Superior temporal gyrus (tissue), 1 donor: ENCODE data around the gene RCVRN.
A peak's percentile ranks its signal among the peaks of the same experiment; 100 is the strongest.

Experiments
- DNase-seq: peaks from one replicate; pipeline ENCODE4 v3.0.0-alpha.2; 2016; ENCODE audit errors: extremely low spot score

RCVRN gene

DNA sequence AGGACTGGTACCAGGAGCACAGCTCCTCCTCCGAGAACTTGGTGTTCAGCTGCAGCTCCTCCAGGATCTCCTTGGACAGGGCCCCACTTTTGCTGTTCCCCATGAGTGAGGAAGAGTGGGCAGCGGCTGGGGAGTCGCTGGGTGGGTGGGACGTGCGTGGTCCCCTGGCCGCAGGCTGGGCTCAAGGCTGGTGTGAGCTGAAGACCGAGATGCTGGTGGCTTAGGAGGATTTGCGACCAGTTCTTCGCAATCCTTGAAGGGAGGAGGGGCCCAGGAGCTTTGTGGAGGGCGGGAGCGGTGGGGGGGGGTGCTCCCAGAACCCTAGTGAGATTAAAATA lies at the start of gene RCVRN:
Gene RCVRN (minus strand): TSS at position 194 of the 338 bp plus-strand sequence. CDS start 91 bp downstream, at position 103.
- no peak for DNase-seq

DNA sequence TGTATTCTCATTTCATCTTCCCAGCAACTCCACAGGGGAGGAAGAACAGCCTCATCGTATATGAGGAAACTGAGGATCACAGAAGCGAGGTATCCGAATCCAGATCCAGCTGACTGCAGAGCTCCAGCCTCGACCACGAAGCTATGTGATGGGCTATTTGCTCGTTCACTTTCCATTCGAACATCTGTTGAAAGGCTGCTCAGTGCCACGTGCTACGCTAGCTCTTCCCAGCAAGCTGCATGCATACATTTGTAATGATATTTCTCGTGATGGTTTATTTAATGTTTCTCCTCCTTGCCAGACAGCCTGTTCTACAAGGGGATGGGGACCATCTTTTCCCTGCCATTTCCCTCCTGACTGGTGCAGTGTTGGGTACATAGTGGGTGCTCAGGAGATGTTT lies 48.4 kb upstream of the RCVRN start:
- DNase-seq = no peak

DNA sequence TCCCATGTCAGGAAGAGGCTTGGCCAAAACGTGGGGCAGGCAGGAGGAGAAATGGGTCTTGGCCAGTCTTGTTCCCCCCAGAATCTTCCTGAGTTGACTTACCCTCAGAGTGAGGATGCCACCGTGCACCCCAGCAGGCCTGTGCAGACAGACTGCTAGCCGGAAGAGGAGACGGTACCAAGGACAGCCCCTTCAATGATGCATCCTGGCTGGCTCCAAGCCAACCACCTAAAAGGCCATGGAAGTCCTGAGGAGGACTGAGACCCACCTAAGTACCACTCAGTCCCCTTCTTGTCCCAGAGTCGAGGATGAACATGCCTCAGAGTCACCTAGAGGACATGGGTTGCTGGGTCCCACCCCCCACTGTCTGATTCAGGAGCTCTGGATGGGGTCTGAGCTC lies 46.7 kb upstream of the RCVRN start:
- no peak for DNase-seq

DNA sequence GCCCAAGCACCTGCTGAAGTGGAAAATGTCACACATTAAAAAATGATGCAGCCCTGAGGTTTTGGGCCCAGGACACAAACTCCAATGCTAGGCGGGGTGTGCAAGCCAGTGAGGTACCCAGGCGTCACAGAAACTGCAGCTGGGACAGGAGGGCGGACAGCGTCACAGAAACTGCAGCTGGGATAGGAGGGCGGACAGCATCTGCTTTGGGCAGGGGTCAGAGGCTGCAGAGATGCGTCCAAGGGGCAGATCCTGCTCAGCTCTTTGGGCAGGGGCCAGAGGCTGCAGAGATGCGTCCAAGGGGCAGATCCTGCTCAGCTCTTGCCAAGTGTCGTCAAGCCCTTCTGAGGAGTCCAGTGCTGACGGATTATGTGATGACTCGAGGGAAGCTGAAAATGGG lies 43.9 kb upstream of the RCVRN start:
- no peak for DNase-seq

DNA sequence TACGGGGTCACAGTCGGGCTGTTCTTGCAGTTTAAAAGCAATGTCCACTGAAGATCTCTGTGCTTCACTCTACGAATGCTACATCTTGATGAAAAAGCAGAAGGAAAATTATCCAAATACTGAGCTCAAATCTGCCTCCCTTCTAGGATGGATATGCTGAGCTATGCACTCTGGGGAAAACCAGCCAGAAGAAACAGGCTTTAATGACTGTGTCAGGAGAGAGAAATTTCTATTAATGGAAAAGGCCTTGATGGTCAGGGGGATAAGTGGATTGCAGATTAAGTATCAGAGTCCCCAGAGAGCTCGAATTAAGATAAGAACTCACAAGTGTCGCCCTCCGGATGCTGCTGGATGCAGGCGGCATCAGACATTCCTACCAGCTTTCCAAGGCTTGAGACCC lies 39.6 kb upstream of the RCVRN start:
- no peak for DNase-seq

DNA sequence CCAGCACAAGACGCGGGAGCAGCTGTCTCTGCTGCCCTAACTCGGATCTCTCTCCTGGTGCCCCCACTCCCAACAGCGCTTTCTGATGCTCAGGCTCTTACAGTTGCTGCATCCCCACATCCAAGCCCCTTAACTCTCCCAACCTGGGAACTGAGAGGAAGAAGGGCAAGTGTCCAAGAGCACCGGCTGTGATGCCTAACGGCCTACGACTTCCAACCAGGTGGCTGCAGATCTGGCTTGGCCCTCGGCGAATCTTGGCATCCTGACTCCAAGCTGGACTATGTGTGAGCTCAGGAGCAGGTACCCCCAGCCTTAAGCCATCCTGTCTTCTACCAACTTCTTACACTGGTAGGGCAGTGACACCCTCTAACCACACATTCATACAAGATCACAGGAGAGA lies 38.3 kb upstream of the RCVRN start:
- no peak for DNase-seq

DNA sequence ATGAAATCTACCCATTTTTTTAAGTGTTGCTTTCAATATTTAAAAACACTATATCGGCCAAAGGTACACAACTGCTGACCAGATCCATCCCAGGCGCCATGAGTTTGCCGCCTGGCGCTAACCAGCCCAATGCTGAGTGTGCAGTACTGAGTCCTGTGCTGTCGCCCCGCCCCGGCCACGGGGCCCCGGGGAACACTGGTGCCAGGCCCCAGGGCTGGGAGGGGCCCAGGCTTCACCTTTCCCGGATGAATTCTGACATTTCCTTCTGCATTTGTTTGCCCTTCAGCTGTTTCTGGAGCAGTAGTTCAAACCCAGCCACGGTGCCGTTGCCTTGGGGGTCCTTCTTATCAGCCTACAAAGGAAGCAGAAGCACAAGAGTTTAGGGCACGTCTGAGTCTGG lies 37.8 kb upstream of the RCVRN start:
- no peak for DNase-seq

DNA sequence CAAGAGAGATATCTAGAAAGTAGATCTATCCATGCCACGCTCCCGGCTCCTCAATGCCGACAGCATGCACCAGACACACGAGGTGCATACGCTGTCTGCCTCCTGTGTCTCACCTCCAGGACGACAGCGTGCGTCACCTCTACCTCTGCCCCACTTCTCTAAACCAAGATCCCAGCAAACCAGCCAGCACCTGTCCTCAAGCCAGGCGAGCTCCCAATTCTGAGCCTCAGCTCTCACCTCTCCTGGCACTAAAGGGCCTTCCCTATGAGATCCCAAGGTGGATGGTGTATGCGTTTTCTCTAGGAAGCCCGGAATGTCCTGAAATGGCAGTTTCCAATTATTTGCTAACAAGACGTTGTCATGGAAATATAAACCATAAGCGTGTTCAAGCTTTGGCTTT lies 36.2 kb upstream of the RCVRN start:
- DNase-seq = no peak

DNA sequence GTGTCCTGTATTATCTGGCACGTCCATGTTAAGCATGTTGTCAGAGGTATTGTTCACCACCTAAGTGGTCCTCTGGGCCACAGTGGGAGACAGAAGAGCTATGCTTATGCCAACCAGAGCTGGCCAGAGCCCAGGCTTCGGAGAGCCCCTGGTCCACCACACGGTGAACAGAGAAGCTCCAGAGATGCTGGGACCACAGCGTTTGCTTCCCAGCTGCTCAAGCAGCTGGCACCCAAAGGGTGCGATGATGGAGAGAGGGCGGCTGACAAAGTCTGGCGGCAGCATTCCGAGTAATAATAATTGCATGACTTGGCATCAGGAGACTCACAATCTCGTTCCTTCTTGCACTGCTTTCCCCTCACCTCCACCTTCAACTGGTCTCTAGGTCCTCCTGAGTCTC lies 35.8 kb upstream of the RCVRN start:
- DNase-seq = no peak

DNA sequence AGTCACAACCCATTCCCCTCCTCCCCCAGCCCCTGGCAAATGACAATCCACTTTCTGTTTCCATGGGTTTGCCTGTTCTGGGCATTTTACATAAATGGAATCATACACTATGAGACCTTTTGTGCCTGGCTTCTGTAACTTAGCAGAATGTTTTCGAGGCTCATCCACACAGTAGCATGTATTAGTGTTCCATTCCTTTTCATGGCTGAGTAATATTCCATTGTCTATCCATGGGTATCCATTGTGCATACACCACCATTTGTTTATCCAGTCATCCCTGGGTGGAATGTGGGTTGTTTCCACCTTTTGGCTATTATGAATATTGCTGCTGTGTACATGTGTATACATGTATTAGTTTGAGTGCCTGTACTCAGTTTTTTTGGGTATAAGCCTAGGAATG lies 33.7 kb upstream of the RCVRN start:
- DNase-seq = no peak

DNA sequence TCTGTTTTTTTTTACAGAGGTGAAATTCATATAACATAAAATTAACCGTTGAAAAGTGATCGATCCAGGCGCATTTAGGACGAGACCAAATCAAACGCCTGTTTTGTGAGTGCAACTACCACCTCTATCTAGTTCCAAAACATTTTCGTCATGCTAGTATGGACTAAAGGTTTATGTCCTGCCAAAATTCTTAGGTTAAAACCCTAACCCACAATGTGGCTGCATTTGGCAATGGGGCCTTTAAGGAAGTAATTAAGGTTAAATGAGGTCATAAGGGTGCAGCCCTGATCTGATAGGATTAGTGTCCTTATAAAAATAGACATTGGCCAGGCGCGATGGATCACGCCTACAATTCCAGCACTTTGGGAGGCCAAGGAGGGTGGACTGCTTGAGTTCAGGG lies 32.8 kb upstream of the RCVRN start:
- no peak for DNase-seq

DNA sequence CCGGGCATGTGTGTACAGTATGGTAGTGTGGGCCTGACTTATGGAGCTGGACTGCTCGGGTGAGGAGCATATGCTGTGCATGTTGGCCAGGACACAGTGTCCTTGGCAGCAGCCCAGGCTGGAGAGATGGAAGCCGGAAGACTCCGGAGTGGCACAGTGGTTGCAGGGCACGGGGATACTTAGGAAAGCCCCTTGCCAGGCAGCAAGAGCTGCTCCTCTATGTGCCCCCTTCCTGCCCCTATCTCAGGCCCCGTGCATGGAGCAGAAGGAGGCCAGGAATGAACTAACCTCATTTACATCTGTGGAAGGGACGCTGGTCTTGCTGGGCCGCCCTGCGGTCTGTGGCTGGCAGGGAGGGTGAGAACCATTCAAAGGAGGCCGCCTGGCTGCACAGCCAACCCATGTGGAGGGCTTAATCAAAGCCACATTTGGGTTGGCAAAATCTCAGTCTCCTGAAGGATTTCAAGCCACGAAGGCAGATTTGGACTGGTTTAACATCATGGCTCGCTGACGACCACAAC lies 32.2 kb upstream of the RCVRN start:
- DNase-seq = peak; percentile 68

DNA sequence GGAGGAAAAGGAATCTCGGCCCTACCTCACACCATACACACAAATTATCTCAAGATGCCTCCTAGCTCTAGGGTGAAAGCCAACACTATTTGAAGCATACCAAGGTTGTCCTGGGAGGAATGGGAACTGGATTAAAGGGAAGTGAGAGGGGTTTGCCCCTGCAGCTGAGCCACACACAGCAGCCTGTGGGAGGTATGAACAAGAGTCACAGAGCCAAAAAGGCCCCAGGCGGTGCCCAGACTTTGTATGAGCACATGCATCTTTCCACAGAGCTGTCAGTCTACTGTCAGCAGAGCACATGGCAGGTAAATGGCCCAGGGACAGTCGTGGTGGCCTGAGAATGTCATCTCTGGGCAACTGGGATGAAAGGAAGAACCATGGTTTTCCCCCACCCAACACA lies 31.0 kb upstream of the RCVRN start:
- DNase-seq = no peak

DNA sequence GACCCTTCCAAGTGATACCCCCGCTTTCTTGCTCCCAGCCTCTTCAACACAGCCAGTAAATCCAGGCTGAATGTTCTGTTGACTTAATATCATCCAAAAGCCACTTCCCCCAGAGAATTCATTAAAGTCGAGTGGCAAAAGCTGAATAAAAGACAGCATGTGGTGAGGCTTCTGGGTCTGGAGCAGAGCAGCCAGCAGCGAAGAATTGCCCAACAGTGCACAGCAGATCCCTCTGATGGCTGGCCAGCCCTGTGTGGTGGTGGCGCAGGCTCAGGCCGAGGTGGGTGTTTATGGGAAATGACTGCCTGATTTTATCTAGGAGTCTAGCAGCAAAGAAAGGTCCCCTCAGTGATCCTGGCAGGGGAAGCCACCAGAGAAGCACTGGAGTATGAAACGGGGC lies 30.3 kb upstream of the RCVRN start:
- no peak for DNase-seq

DNA sequence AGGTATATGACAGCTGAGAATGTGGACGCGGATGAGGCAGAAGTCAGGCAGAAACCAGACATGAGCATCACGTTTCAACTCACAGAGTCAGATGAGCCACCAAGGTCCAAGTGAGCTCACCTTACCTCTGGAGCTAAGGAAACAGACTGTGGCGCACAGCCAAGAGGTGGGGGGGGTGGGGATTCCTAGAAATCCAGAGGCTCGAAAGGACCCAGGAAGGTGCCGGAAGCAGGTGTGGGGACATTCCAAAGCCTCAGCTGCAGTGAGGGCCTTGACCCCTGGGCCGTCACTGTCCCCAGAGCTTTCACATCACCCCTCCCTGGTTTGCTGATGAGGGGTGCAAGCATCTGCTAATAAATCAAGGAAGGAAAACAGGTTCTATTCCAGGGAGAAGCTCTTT lies 29.3 kb upstream of the RCVRN start:
- no peak for DNase-seq

DNA sequence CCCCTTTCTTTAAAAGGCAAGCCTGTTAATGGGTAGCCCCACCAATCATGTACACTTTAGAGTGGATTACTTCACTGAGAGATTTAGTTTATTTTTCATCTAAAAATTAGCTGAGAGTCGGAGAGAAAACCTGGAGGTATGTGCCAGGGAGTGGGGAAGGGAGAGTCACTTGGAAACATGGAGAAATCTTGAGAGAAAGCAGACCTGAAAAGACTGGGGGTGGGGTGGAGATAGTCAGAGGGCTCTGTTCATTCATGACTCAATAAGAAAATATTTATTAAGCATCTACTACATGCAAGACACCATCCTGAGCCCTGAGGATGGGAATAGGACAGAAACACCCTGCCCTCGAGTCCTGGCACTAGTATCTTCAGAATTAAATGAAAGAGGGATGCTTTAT lies 27.4 kb upstream of the RCVRN start:
- DNase-seq = no peak

DNA sequence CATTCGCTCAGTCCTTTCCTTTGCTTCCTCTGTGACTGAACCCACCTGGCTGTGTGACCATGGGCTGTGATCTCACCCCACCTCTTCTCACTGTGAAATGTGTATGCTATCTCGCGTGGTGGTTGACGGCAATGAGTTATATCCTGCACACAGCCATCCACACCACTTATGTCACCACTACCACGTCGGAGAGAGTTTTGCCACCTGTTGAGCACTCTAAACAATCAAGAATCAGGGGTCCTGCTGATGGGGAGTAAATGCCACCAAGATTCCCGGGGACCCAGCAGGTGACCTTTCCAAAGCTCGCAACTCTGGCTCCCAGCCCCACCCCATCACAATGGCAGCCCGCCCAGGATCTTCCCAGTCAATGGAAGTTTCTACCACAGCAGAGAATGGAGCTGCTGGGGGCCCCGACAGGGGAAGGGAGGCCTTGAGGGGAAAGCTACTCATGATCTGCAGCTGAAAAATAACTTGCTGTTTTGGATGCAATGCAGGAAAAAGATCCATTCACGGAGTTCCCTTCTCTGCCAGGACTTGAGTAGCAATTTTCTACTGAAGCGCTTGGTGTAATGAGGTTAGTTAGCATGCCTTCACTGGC lies 26.2 kb upstream of the RCVRN start:
- DNase-seq = no peak

DNA sequence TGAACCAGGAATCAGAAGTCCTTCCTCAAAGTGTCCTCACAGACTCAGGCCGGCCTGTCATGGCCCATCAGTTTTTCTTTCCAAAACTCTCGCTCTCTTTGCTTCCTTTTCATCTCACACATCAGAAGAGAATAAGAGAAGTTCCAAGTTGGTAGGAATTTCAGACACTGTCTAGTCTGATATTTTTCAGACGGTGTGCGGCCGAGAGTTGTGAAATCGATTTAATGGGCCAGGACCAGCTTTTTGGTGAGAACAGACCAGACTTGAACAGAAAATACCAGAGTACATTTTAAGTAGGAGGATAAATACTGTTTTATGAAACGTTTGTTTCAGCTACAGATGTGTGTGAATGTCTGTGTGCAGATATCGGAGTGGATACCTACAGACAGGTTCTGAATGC lies 24.8 kb upstream of the RCVRN start:
- no peak for DNase-seq

DNA sequence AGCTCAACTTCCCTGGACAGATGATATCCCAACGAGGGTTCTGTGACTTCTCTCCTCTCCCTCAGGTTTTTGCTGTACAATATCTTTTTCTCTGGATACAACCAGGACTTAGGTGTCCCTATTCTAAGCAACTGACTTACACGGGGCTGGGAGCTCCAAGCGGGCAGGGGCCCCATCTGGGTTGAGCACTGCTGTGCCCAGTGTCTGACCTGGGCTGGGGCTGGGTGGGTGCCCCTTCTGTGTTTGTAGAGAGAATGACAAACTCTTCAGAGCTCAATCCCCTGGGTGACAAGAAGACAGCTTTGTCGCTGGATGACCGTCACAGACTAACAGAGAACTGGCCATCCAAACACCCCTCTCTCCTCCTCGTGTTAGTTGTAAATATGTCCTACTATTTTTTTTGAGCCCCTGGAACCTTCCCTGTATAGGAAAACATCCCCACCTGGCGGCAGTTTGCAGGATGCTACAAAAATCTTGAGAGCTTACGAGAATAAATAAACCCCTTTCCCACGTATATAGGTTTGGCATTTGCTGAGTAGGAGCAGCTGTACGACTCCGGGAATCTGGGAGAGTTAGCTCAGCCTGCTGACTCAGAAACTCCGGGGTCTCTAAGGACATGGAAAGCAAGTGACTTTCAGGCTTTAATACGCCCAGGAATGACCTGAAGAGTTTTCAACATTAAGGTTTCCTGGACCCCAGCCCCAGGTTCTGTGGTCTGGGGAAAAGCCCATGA lies 23.7 kb upstream of the RCVRN start:
- DNase-seq = no peak

DNA sequence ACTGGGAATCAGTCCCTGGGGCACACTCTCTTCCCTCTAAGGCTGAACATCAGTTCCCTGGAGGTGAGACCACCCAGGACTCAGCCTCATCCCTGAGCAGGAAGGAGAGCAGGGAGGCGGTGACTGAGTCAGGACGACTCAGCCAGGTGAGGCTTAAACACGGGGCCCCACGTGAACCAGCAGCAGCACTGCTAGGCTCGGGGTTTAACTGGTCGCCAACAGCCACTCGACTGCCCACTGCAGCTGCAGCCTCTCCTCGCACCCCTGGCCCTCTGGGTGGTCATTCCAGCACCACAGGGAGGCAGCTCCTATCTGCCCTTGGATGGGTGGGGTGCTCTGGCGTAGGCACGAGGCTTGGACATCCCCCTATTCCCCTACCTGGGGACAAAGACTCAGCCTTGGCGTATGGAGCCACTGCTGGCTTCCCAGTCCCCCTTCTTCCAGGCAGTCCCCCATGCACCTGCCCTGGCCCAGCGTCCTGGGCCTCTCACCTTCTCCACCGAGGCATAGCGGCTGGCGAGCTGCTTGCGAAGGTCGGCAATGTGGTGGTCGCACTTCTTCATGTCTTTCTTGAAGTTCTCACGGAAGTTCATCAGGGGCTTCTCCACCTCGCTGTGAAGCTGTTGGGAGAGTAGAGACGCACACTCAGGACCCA lies 21.2 kb upstream of the RCVRN start:
- no peak for DNase-seq

DNA sequence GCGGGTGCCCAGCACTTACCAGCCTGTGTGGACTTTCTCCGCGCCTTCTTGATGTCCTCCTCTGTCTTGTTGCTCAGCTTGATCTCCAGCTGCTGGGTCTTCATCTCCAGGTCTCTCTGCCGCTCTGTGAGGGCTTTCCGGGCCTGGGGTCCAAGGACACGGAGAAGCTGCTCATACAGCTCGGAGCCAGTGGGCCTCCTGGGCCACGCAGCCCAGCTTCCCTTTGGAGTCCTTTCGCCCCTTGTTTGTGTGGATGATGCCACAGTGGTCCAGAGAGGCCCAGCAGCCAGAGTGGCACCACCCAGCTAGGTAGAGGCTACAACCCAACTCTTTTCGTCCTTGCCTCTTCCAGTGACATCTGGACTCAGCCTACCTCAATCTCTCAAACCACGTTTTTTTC lies 20.4 kb upstream of the RCVRN start:
- no peak for DNase-seq

DNA sequence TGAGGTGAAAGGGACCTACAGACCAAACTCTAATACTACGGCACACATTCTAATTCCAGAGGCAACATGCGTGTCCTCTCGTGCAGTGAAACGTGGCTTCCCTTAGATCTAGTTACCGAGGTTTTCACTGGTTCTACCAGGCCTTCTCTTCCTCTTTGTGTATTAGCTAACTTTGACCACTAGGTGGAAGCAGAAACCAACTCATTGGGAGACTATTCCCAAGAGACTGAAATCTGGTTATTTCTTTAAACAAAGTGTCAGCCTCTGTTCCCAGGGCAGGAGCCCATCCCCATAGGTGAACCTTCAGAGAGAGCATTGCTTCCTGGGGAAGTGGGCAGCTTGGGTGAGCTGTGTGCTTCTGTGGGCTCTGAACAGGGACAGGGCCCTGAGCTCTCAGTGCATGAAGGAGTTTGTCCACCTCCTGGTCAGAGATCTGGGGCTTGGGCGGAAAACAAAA lies 19.7 kb upstream of the RCVRN start:
- DNase-seq = peak; percentile 95
